Neutrophil (primary cell): Measurements from ENCODE around the gene SEH1L.

Experiments
- H3K27ac ChIP-seq: fragments of 200-600 bp; sonication (generic); 2 replicates; pipeline ENCODE4 v1.5.1; 2016; ENCODE audit warnings: mild to moderate bottlenecking, moderate library complexity
- H3K27me3 ChIP-seq: fragments of 200-600 bp; sonication (generic); 2 replicates; pipeline ENCODE4 v1.6.0; 2016; ENCODE audit warnings: mild to moderate bottlenecking
- H3K36me3 ChIP-seq: fragments of 200-600 bp; sonication (generic); 2 replicates; pipeline ENCODE4 v1.5.1; 2017
- H3K4me1 ChIP-seq, 2 experiments: fragments of 200-600 bp in 1 of 2; sonication (generic) in 1 of 2; 1 replicate in 1 of 2; 2 replicates in 1 of 2; pipeline versions ENCODE4 v1.5.1 to v1.6.1; 2013 to 2016; ENCODE audit warnings: low read depth in 1 of 2, low read length in 1 of 2, mild to moderate bottlenecking in 1 of 2, moderate library complexity in 1 of 2; ENCODE audit not compliant: control insufficient read depth in 1 of 2, insufficient read depth in 1 of 2
- H3K4me3 ChIP-seq, 2 experiments: fragments of 200-600 bp in 1 of 2; sonication (generic) in 1 of 2; 1 replicate in 1 of 2; 2 replicates in 1 of 2; pipeline ENCODE4 v1.5.1; 2013 to 2016; ENCODE audit warnings: low read depth in 1 of 2, low read length in 1 of 2, mild to moderate bottlenecking in 1 of 2, moderate library complexity in 1 of 2
- H3K9me3 ChIP-seq: fragments of 200-600 bp; sonication (generic); 2 replicates; pipeline ENCODE4 v1.5.1; 2016
- CTCF ChIP-seq: fragments of 200-600 bp; sonication (generic); IDR thresholded peaks from 2 replicates; pipeline ENCODE4 v1.5.1; 2016; ENCODE audit warnings: antibody characterized with exemption

The SEH1L gene

GRCh38 chr18:12908706-12909105 is 39.1 kb upstream of the SEH1L start:
- Histone ChIP-seq H3K36me3 (no peaks in the 10 kb centered on the region), H3K9me3 (no peaks in the 10 kb centered on the region), H3K27me3 (peaks cover 68% of the 10 kb centered on the region), H3K4me1 (peaks cover 22% of the 10 kb centered on the region in 2 experiments), H3K4me3 (no peak overlapping the region), H3K27ac (no peak overlapping the region)
- no peak for TF ChIP-seq CTCF

GRCh38 chr18:12911025-12911928 is 36.5 kb upstream of the SEH1L start:
- no peaks in the 10 kb centered on the region for H3K36me3 ChIP-seq
- peaks cover 15 to 16% of the 10 kb centered on the region in 2 experiments for H3K4me1 ChIP-seq
- TF ChIP-seq CTCF: no peak
- H3K27ac ChIP-seq: no peak overlapping the region
- peak overlapping the region; percentile 54 to 56 for H3K4me3 ChIP-seq
- H3K27me3 ChIP-seq: peaks cover 68% of the 10 kb centered on the region
- no peaks in the 10 kb centered on the region for H3K9me3 ChIP-seq

GRCh38 chr18:12911929-12912703 is 35.7 kb upstream of the SEH1L start:
- no peak overlapping the region for H3K27ac ChIP-seq
- H3K4me3 ChIP-seq: peak overlapping the region; percentile 54 to 56
- peaks cover 63% of the 10 kb centered on the region for H3K27me3 ChIP-seq
- TF ChIP-seq CTCF: no peak
- H3K36me3 ChIP-seq: no peaks in the 10 kb centered on the region
- H3K4me1 ChIP-seq: peaks cover 15 to 16% of the 10 kb centered on the region in 2 experiments
- H3K9me3 ChIP-seq: no peaks in the 10 kb centered on the region

GRCh38 chr18:12921178-12921577 is 26.6 kb upstream of the SEH1L start:
- H3K27me3 ChIP-seq: no peaks in the 10 kb centered on the region
- no peak for TF ChIP-seq CTCF
- H3K4me3 ChIP-seq: no peak overlapping the region
- H3K4me1 ChIP-seq: no peaks in the 10 kb centered on the region
- no peak overlapping the region for H3K27ac ChIP-seq
- no peaks in the 10 kb centered on the region for H3K9me3 ChIP-seq
- no peaks in the 10 kb centered on the region for H3K36me3 ChIP-seq

- Histone ChIP-seq H3K4me1 (no peaks in the 10 kb centered on the region), H3K36me3 (no peaks in the 10 kb centered on the region), H3K27ac (no peak overlapping the region), H3K4me3 (no peak overlapping the region), H3K27me3 (no peaks in the 10 kb centered on the region), H3K9me3 (no peaks in the 10 kb centered on the region)
- TF ChIP-seq CTCF: no peak
Observed at GRCh38 chr18:12922266-12922665, 25.5 kb upstream of the SEH1L start.
